Endometrial microvascular endothelial cells (primary cell): ENCODE data around the gene PAEP. TPM values are rescaled to one million over a fixed set of nuclear protein-coding genes. Genes with fewer than 3 reads are reported as not detected.

Experiments
- in situ Hi-C: cut with HindIII; loops from 2 replicates; pipeline ENCODE4 v1.10.0; 2017; ENCODE audit warnings: low sequenced_read_pairs, low pct_unique_long_range_greater_than_20kb; ENCODE audit errors: inconsistent ontology term
- total RNA-seq: library from RNA; depleted of rRNA; stranded (reverse); fragments of >200 nt; gene quantifications from one replicate; pipeline ENCODE4 v1.2.3, GENCODE V29; 2015; ENCODE audit errors: inconsistent ontology term

Gene PAEP
- total RNA-seq, 1 donor from 2014 or later, result not detected

DNA sequence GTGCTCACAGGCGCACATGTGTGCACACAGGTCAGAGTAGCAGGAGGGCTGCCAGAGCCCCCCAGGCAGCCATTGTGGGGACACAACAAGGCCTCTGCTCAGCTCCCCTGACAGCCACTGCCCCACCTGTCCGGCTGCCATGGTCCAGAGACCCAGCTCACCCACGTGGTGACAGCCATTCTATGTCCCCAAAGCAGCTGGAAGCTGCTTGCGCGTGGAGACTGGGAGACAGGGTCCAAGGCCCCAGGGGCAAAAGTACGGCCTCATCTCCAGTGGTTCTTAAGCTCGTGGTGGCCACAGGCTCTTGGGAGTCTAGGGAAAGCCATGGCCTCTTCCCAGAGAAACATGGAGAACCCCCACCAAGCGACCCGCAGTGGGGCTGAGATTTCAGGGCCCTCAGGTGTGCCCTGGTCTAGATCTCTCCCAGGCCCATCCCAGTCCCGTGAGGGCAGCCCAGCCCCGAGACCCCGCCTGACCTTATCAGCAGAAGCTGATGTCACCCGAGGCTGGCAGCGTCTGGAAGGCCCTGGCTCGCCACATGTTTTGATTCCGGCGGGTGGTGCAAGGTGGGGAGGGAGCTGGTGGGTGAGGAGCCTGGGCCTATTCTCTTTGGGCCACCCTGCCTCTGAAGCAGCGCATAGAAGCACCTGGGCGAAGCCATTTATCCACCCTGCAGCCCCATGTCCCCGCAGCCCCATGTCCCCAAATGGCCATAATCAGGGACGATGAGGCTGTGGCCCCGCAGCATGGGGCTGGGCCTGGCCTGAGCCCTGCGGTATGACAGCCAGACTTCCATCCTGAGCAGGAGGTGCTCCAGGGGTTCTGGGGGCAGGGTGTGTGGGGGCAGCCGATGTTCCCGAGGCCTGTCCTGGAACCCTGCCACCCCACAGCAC is 46.1 kb downstream of the PAEP start:
- in situ Hi-C loops, result no loop called here

DNA sequence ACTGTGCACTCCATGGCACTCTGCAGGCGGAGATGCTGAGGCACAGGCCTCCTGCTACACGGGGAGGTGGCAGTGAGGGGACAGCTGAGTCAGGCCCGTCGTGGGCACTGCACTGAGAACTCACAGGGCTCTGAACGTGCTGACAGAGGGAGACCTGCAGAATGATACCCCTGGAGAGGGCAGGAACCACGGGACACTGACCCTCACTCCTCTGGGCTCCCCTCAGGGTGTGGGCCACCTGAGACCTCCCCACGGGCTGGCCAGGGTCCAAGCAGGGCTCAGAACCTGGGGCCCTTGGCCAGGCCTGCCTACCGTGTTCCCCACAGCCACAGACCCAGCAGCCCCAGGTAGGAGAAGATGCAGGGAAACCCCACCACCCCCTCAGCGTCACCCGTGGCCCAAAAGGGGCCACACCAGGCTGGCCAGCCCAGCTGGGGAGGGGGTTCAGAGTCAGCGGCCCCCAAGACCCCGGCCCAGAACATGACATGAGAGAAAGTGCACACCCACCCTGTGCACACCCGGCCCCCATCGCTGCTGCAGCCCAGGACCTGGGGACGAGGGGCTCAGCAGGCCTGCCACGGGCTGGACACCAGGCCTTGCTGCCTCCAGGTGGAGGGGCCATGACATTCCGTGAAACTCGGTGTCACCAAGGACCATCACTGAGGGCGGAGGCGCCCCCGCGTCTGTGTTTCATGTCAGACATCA is 46.9 kb downstream of the PAEP start:
- in situ Hi-C loops, result no loop called here

DNA sequence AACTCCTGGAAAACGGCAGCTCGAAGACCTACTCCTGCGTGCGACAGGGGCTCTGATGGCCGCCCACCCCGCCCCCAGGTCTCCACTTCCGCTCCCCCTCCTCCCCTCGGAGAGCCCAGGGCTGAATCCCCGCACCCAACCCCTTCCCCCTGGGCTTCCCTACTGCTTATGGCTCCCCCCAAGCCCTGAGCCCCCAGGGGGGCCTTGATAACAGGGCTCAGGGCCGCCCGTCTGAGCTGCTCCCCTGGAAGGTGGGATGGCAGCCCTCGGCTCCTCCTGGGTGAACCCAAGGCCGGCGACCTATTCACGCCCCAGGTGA is 47.4 kb downstream of the PAEP start:
- in situ Hi-C loops, result no loop called here

DNA sequence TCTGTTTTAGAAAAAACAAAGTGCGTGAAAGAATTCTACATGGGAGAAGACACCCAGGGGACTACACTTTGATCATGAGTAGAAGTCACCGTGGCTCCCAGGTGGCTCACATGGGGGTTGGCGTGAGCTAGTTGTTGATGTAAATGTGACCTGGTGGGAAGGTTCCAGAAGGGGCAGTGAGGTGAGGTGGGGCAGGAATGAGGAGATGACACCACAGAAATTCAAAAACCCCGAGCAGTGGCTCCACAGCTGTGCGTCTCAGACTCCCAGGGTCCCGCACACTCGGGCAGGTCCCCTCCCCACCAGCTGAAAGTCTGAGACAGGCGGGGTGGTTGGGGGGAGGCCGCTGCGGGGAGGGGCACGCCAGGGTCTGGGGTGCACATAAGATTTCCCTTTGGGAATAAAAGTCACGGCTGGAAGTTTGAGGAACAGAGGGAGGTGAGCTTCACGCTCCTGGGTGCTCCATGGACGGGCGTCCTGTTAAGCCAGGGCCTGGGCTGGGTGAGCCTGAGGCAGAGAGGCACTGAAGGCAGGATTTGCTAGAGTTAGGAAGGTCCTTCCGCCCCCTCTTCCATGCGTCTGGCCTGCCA is 47.9 kb downstream of the PAEP start:
- in situ Hi-C loops, result no loop called here

DNA sequence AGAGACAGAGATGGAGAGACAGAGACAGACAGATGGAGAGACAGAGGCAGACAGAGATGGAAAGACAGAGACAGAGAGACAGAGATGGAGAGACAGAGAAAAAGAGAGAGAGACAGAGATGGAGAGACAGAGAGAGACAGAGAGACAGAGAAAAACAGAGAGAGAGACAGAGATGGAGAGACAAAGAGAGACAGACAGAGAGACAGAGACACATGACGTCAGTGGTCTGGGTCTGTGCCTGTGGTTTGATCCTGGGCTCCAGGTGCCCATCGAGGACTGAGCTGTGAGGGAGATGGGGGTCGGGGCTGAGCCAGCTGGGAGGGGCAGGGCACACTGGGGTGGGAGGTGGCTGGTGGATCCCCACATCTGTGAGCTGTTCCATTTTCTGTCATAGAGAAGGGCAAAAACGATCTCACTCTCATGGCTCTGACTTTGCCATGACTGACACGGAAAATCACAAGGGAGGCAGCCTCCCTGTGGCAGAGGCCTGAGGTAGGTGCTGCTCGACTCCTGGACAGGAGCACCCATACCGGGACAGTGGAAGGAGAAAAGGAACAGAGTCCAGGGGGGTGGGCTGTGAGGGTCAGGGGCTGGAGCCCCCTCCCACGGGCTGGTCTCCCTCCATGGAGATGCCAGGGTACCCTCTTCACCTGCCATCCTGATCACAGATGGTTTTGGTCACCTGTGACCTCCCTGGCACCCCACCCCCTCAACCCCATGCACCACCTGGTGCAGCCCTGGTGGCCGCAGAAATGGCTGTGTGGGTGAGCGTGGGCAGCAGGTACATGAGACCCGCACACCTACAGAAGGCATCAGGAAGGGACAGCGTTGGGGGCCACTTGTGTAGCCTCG is 49.0 kb downstream of the PAEP start:
- in situ Hi-C loops, result no loop called here

DNA sequence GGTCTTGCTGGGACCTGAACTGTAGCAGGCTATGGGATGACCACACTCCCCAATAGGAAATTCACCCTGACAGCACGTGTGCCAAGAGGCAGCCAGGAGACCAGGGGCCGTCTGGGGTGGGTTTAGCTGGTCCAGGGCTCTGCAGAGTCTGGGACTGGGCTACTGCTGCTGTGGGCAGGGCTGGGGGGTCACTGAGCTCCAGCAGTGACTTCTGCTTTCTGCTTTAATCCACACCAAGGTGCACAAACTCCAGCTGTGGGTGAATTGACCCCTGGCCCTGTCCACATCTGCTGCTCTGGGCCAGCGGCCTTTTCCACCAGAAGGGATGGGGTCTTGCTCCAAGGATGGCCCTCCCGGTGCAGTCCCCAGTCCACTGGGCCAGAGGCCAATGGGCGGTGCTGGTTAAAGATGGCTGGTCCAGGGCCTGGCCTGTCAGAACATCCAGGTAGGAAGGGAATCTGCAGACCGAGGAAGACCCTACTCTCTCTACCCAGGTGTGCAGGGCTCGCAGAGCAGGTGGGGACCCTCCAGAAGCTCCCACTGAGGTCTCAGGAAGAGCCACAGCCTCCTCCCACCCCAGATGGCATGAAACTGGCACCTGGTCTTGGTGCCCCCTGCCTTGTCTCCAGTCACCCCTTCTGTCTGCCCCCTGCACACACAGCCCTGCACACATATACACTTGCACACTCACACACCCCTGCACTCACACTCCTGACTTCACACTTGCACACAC is 49.8 kb downstream of the PAEP start:
- in situ Hi-C loops, result no loop called here

DNA sequence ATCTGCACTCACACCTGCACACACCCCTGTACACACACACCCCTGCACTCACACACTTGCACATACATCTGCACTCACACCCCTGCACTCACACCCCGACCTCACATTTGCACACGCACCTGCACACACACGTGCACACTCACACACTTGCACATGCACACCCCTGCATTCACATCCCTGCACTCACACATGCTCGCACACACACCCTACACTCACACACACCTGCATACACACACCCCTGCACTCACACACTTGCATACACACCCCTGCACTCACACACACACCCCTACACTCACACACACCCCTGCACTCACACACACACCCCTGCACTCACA is 50.3 kb downstream of the PAEP start:
- in situ Hi-C loops, result no loop called here

DNA sequence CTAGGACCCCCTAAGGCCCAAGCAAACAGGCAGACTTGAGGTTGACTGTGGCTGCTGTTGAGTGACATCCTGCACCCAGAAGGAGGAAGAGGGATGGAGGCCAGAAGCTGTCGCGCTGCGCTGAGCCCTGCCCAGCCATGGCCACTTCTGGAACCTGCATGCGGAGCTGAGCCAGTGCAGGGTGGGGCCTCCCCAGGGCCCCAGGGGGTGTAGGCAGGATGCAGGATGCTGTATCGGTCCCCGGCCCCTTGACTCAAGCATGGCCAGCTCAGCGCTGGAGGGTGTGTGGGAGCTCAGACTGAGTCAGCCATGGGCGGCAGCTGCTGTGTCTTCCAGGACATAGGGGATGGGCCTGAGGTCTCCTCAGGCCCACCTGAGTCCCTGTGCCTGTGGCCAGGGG is 50.9 kb downstream of the PAEP start:
- in situ Hi-C loops, result no loop called here

DNA sequence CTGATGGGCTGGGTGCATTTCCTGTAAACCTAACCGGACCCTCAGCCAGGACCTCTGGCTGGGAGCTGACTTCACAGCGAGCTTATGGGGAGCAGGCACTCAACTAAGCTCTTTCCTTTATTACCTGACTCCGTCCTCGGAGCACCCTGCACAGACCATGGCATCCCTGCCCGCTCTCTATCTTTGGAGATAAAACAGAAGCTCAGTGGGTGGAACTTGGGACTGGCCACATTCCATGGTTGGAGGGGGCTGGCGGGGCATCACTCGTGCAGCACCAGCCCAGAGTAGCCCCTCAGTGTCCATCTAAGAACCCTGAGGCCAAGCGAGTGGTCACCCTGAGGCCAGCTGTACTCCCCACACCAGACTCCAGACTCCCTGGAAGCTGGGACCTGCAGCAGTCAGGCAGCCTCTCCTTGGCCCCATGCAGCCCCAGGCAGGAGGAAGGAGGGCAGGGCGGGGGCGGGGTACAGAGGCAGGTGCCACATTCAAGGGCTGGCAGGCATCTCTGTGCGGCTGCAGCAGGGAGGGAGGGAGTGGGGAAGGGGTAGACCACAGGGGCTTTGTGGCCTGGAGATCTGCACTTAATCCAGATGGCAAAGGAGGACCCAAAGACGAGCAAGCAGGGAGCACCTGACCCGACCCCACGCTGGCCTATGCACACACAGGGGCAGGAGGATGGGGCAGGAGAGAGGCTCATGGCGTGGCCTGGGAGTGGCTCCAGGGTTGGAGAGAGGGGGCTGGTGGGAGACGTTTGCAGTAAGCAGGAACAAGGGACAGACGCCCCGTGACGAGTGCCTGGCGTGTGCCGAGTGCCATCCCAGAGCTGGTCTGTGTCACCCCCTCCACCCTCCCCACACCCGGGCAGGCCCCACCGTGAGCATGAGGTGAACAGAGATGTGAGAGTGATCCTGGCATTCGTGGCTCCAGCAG is 51.7 kb downstream of the PAEP start:
- in situ Hi-C loops, result no loop called here

DNA sequence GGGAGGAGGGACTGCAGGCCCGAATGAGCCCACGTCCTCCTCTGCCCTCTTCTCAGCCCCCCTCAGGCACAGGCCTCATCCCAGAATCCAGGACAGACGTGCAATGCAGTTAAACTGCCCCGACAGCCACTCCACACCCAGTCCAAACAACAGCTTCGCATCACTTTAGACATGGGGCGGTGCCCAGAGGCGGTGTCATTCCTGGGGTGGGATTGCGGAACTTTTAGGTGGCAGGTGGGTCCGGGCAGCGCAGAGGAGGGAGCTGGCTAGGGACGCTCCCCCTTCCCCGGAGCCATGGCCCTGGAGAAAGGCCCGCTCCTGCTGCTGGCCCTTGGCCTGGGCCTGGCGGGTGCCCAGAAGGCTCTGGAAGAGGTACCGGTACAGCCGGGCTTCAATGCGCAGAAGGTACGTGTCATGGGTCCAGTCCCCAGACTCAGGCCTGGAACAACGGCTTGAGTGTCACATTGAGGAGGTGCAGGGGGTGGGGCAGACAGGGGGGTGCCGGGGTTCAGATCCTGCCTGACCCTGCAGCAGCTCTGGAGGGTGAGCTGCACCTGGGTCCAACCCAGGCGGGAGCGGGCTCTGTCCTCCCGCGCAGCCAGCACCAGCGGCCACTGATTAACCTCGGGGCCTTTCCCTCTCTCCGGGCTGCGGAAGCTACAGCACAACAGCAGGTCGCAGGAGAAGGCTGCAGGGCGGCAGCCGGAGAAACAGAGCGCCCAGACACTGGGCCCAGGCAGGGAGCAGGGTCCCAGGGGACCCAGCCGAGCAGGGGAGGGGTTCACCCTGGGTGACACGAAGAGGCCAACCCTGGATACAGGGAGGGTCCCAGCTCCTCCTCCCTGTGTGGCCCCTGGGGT is 52.6 kb downstream of the PAEP start:
- in situ Hi-C loops, result no loop called here

DNA sequence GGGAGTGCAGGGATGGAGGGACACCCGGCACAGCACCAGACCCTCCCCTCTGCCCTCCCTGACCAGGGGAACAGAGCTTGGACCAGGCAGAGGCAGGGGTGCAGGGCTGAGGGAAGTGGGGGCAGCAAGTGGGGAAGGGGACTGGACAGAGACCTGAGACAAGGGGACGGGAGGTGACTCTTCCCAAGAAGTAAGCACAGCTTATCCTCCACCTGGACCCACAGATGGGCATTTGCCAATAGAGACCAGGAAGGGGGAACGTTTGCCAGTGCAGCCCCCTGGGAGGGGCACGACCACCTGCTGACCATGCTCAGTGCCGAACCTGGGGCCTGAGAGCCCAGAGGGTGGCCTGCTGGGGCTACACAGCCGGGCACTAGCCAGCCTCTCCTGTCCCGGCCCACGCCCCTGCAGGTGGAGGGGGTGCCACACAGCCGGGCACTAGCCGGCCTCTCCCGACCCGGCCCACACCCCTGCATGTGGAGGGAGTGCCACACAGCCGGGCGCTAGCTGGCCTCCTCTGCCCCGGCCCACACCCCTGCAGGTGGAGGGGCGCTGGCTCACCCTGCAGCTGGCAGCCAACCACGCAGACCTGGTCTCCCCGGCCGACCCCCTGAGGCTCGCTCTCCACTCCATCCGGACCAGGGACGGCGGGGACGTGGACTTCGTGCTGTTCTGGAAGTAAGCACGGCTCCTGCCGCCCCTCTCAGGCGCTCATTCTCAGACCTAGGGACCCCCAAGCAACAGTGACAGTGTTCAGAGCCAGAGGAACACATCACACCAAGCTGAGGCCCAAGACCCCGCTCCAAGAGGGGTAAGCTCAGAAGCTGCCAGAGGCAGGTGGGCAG is 53.5 kb downstream of the PAEP start:
- in situ Hi-C loops, result no loop called here

DNA sequence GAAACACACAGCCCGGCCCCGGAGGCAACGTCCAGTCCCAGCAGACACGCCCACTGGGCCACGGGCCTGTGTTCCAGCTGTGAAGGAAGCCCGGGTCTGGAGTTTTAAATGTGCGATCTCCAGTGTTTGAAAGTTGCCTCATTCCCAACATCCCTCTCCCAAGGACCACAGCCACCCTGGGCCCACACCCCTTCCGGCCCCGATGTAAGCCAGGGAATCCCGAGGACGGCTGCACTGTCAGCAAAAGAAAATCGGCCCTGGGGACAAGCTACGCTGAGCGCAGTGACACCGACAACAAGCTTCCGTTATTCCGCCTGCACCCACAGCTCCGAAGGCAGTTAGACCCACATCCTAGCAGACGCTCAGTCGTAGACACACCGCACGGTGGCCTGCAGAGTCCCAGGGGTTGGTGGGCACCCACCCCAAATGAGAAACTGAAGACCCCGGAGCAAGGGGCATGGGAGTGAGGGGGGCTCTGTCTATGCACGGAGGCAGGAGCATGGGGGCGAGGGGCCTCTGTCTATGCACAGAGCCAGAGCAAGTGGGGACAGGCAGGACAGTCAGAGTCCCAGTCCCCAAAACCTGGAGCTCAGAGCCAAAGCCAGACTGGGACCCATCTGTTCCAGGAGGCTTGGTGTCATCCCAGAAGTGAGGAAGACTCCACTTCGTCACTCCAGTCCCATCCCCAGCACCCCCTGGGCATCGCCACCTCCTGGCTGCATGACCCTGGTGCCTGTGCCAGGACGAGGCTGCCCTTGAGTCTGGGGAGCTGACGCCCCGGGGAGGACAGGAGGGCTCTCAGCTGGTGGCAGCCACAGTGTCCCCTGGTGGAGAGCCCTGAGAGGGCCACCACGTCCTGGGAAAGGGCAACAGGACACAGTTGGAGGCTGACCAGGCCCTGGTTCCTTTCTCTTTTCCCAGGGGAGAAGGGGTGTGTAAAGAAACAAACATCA is 54.4 kb downstream of the PAEP start:
- in situ Hi-C loops, result no loop called here
